GM12878 (cell line): ENCODE measurements around the gene ECPAS. TPM values are rescaled to one million over a fixed set of nuclear protein-coding genes. Genes with fewer than 3 reads are reported as not detected.

Source experiments
- ATAC-seq: fragments of 200-7000 bp; cut with Tn5 transposase; 3 replicates; pipeline ENCODE4 v1.9.1; 2020; ENCODE audit warnings: mild to moderate bottlenecking, moderate library complexity
- BruUV-seq: library from RNA; stranded (reverse); fragments of 400-500 nt; replicated peaks from 2 replicates; lab custom pipeline; 2021; lab: Mats Ljungman, UMichigan
- CTCF ChIA-PET: fragments of 300-600 bp; sonication (Branson Sonifier 250); formaldehyde crosslinking; extraction: SDS; loops from one replicate; lab custom pipeline; 2021; ENCODE audit warnings: inconsistent platforms; lab: Yijun Ruan, JAX
- POLR2A ChIA-PET: fragments of 350-600 bp; formaldehyde crosslinking; extraction: SDS; loops from one replicate; lab custom pipeline; 2021; ENCODE audit warnings: inconsistent platforms; lab: Charles Lee
- RAD21 ChIA-PET: fragments of 300-600 bp; sonication (Branson Sonifier 250); formaldehyde crosslinking; loops from one replicate; lab custom pipeline; 2023; ENCODE audit warnings: antibody characterized with exemption; ENCODE audit not compliant: unreplicated experiment; lab: Charles Lee
- SMC1A ChIA-PET: fragments of 300-600 bp; sonication (Branson Sonifier 250); formaldehyde crosslinking; loops from one replicate; lab custom pipeline; 2023; ENCODE audit not compliant: unreplicated experiment, uncharacterized antibody; lab: Charles Lee
- DNase-seq: peaks from one replicate; pipeline ENCODE4 v3.0.0-alpha.2; 2011; ENCODE audit warnings: low read depth, low spot score
- FAIRE-seq: peaks from 3 replicates; lab custom pipeline; 2011; peaks lifted over from hg19 to GRCh38; lab: Jason Lieb, UNC
- H2AFZ ChIP-seq: 2 replicates; pipeline ENCODE4 v1.6.0; 2011; ENCODE audit warnings: low read depth, low read length, control low read depth; ENCODE audit not compliant: control insufficient read depth
- H3K27ac ChIP-seq: 2 replicates; pipeline ENCODE4 v1.5.1; 2011; ENCODE audit warnings: control low read depth; ENCODE audit not compliant: control insufficient read depth, insufficient read depth
- H3K27me3 ChIP-seq, 2 experiments: replicated peaks in 1 of 2; 2 replicates each; pipeline versions ENCODE4 v1.6.0 to v1.6.1; 2011; ENCODE audit warnings: low read length in 1 of 2; ENCODE audit not compliant: control insufficient read depth in 2 of 2, insufficient read depth in 2 of 2
- H3K36me3 ChIP-seq, 2 experiments: 2 replicates each; pipeline ENCODE4 v1.5.1; 2011; ENCODE audit warnings: low read length in 1 of 2; ENCODE audit not compliant: control insufficient read depth in 2 of 2, insufficient read depth in 2 of 2
- H3K4me1 ChIP-seq: 2 replicates; pipeline ENCODE4 v1.6.1; 2011; ENCODE audit warnings: mild to moderate bottlenecking, low read length, moderate library complexity, mixed read lengths; ENCODE audit not compliant: control insufficient read depth, insufficient read depth
- H3K4me2 ChIP-seq: 2 replicates; pipeline ENCODE4 v1.6.0; 2011; ENCODE audit warnings: control low read depth; ENCODE audit not compliant: control insufficient read depth, insufficient read depth
- H3K4me3 ChIP-seq: fragments of 200-600 bp; sonication (generic); 2 replicates; pipeline ENCODE4 v1.5.1; 2016
- H3K79me2 ChIP-seq: 2 replicates; pipeline ENCODE4 v1.6.0; 2011; ENCODE audit warnings: low read length; ENCODE audit not compliant: control insufficient read depth, insufficient read depth
- H3K9ac ChIP-seq: 2 replicates; pipeline ENCODE4 v1.8.0; 2011; ENCODE audit warnings: low read length, control low read depth, mixed read lengths; ENCODE audit not compliant: control insufficient read depth, insufficient read depth
- H3K9me3 ChIP-seq: replicated peaks from 3 replicates; pipeline ENCODE4 v1.5.1; 2011; ENCODE audit warnings: mild to moderate bottlenecking, low read length; ENCODE audit not compliant: control insufficient read depth, insufficient read depth
- H4K20me1 ChIP-seq: 2 replicates; pipeline ENCODE4 v1.6.0; 2011; ENCODE audit not compliant: control insufficient read depth, insufficient read depth
- CTCF ChIP-seq, 3 experiments: IDR thresholded peaks in 2 of 3; conservative IDR thresholded peaks in 1 of 3; 2 replicates each; pipeline ENCODE4 v1.5.1; 2011; ENCODE audit warnings: low read depth in 3 of 3, low read length in 3 of 3, mild to moderate bottlenecking in 3 of 3, control low read depth in 2 of 3, moderate library complexity in 2 of 3, inconsistent platforms in 1 of 3, mixed read lengths in 1 of 3; ENCODE audit not compliant: control insufficient read depth in 2 of 3, insufficient read depth in 1 of 3; ENCODE audit errors: extremely low read depth in 1 of 3
- EP300 ChIP-seq, 2 experiments: fragments of 150-350 bp in 1 of 2; IDR thresholded peaks; 2 replicates each; pipeline ENCODE4 v1.6.1; 2011 to 2012; ENCODE audit warnings: low read depth in 2 of 2, low read length in 2 of 2, borderline replicate concordance in 1 of 2, improper control_type of control experiment in 1 of 2, inconsistent platforms in 1 of 2; ENCODE audit not compliant: control insufficient read depth in 1 of 2
- HDAC2 ChIP-seq: fragments of 200-600 bp; sonication (generic); IDR thresholded peaks from 2 replicates; pipeline ENCODE4 v1.6.1; 2017
- IRF4 ChIP-seq: IDR thresholded peaks from 2 replicates; pipeline ENCODE4 v1.6.1; 2011; ENCODE audit warnings: low read depth, low read length
- MYB ChIP-seq: fragments of 150-350 bp; IDR thresholded peaks from 2 replicates; pipeline ENCODE4 v1.6.1; 2014; ENCODE audit warnings: mild to moderate bottlenecking, low read depth, low read length, borderline replicate concordance
- RAD51 ChIP-seq: fragments of 450-650 bp; IDR thresholded peaks from 2 replicates; pipeline ENCODE4 v1.6.1; 2016; ENCODE audit warnings: moderate library complexity, mild to moderate bottlenecking, inconsistent platforms
- STAT3 ChIP-seq: IDR thresholded peaks from 2 replicates; pipeline ENCODE4 v1.6.1; 2011; ENCODE audit warnings: low read depth, low read length, improper control_type of control experiment
- ZNF274 ChIP-seq: IDR thresholded peaks from one replicate; pipeline ENCODE4 v1.8.0; 2011; ENCODE audit not compliant: insufficient read length, insufficient read depth
- WGBS: methylation state at CpG from one replicate; pipeline ENCODE4 v1.1.6; 2016; ENCODE audit warnings: low lambda C conversion rate; ENCODE audit not compliant: insufficient replicate concordance, insufficient coverage; ENCODE audit errors: missing lambda C conversion rate; 5-methylcytosine and 5-hydroxymethylcytosine counted together
- in situ Hi-C: fragments of 300-500 bp; cut with MboI; formaldehyde crosslinking; loops from 9 replicates; pipeline ENCODE4 v1.14.3; 2018; ENCODE audit warnings: mixed read lengths
- intact Hi-C: fragments of 100-400 bp; cut with micrococcal nuclease; formaldehyde crosslinking; loops from one replicate; pipeline ENCODE4 v1.14.2; 2022; ENCODE audit not compliant: unreplicated experiment
- polyA plus RNA-seq, 11 experiments: library from polyadenylated mRNA; depleted of rRNA in 4 of 11; unstranded in 6 of 11; stranded (reverse) in 5 of 11; fragments of >200 nt; fragmentation: Nextera tagmentation in 4 of 11; fragmentation: Illumina TruSeq in 1 of 11; extraction: Ambion mirVana in 4 of 11; extraction: Trizol in 1 of 11; gene quantifications; 1 replicate in 1 of 11; 2 replicates in 10 of 11; pipeline versions ENCODE4 v1.2.1 to v1.2.3, GENCODE V29; 2011 to 2016; ENCODE audit warnings: inconsistent platforms in 2 of 11, missing spikeins in 2 of 11, low read depth in 1 of 11
- total RNA-seq, 4 experiments: library from RNA; depleted of rRNA in 3 of 4; stranded (reverse); fragments of >200 nt in 3 of 4; fragmentation: Illumina TruSeq in 1 of 4; extraction: Trizol in 1 of 4; gene quantifications; 2 replicates each; pipeline versions ENCODE4 v1.2.1 to v1.2.3, GENCODE V29; 2013 to 2021

Gene ECPAS
- total and polyA plus RNA-seq, 10 of the 15 experiments (the other 5 are each of a cell fraction or from before 2014, with no cell fraction given): 11.2 to 69.8 (median 50.1) TPM

GRCh38 chr9:111375062-111375461 lies 109.1 kb downstream of the ECPAS start (continued):
- TF ChIP-seq CTCF (IDR thresholded peaks at IDR 0.05 in 2 of 3, conservative IDR thresholded peaks at IDR 0.05 in 1 of 3; ENCODE audit: control insufficient read depth in 2 of 3, extremely low read depth in 1 of 3, insufficient read depth in 1 of 3, low read depth in 3 of 3, low read length in 3 of 3): no peak
- TF ChIP-seq ZNF274: no peak
- no peak for TF ChIP-seq IRF4
- TF ChIP-seq, all 136 proteins: peak for 0

GRCh38 chr9:111372297-111372696 lies 111.9 kb downstream of the ECPAS start:
- BruUV-seq: no TSS peak
- no peak for ATAC-seq
- ChIA-PET POLR2A (no interaction called here), RAD21 (no interaction called here), CTCF (no interaction called here), SMC1A (interaction anchor here (1.2 kb wide), 1 partner anchor 13 kb away, joined by 4 read pairs; no protein-coding TSS in a partner anchor)
- Histone ChIP-seq H3K4me3 (no peak overlapping the region), H3K9me3 (no peaks in the 10 kb centered on the region), H3K79me2 (no peaks in the 10 kb centered on the region), H3K36me3 (peaks cover 9 to 39% of the 10 kb centered on the region in 2 experiments), H3K27me3 (no peaks in the 10 kb centered on the region), H4K20me1 (no peaks in the 10 kb centered on the region), H3K4me2 (no peak overlapping the region), H3K9ac (no peak overlapping the region), H3K27ac (no peak overlapping the region), H3K4me1 (no peaks in the 10 kb centered on the region), H2AFZ (no peak overlapping the region)
- intact Hi-C loops (no loop called here), in situ Hi-C loops (no loop called here)
- TF ChIP-seq EP300 (IDR thresholded peaks at IDR 0.05; ENCODE audit: borderline replicate concordance in 1 of 2, control insufficient read depth in 1 of 2, low read depth in 2 of 2, low read length in 2 of 2): no peak
- TF ChIP-seq STAT3: no peak
- TF ChIP-seq RAD51: no peak
- TF ChIP-seq MYB: no peak
- TF ChIP-seq HDAC2: no peak
- FAIRE-seq: no peak
- DNase-seq: no peak
- WGBS: over 99% methylated on average over 6 of the region's 6 CpGs
